MM.1S (cell line): ENCODE results near the gene PRKAG2.

ENCODE experiments used
- DNase-seq: peaks from one replicate; pipeline ENCODE4 v3.0.0-alpha.2; 2015
- H2AFZ ChIP-seq: fragments of 300-600 bp; sonication (generic); 2 replicates; pipeline ENCODE4 v1.6.0; 2016; ENCODE audit warnings: antibody characterized with exemption, low read length
- H3F3A ChIP-seq: fragments of 300-600 bp; sonication (generic); 2 replicates; pipeline ENCODE4 v1.6.1; 2016; ENCODE audit warnings: mild to moderate bottlenecking, antibody characterized with exemption, low read length, moderate library complexity, mixed read lengths; ENCODE audit not compliant: insufficient read depth
- H3K27ac ChIP-seq: fragments of 300-600 bp; sonication (generic); 2 replicates; pipeline ENCODE4 v1.5.1; 2016; ENCODE audit warnings: mild to moderate bottlenecking, low read length
- H3K27me3 ChIP-seq: fragments of 300-600 bp; sonication (generic); replicated peaks from 2 replicates; pipeline ENCODE4 v1.6.0; 2016; ENCODE audit warnings: low read length; ENCODE audit not compliant: insufficient read depth
- H3K36me3 ChIP-seq: fragments of 300-600 bp; sonication (generic); replicated peaks from 2 replicates; pipeline ENCODE4 v1.6.1; 2016; ENCODE audit warnings: mild to moderate bottlenecking, low read length, mixed read lengths; ENCODE audit not compliant: insufficient read depth
- H3K4me1 ChIP-seq: fragments of 300-600 bp; sonication (generic); 2 replicates; pipeline ENCODE4 v1.6.1; 2016; ENCODE audit warnings: low read length, mixed read lengths
- H3K4me2 ChIP-seq: fragments of 300-600 bp; sonication (generic); 2 replicates; pipeline ENCODE4 v1.6.0; 2016; ENCODE audit warnings: low read depth, low read length
- H3K4me3 ChIP-seq: fragments of 300-600 bp; sonication (generic); 2 replicates; pipeline ENCODE4 v1.5.1; 2016; ENCODE audit warnings: low read length, mixed read lengths
- H3K79me2 ChIP-seq: fragments of 300-600 bp; sonication (generic); 2 replicates; pipeline ENCODE4 v1.6.1; 2016; ENCODE audit warnings: mixed run types, low read length, mixed read lengths
- H3K9ac ChIP-seq: fragments of 300-600 bp; sonication (generic); 2 replicates; pipeline ENCODE4 v1.6.1; 2016; ENCODE audit warnings: low read length, mixed read lengths
- H3K9me2 ChIP-seq: fragments of 300-600 bp; sonication (generic); replicated peaks from 2 replicates; pipeline ENCODE4 v1.6.1; 2016; ENCODE audit warnings: mild to moderate bottlenecking, low read length, mixed read lengths; ENCODE audit not compliant: insufficient read depth
- H3K9me3 ChIP-seq: fragments of 300-600 bp; sonication (generic); replicated peaks from 2 replicates; pipeline ENCODE4 v1.6.1; 2016; ENCODE audit warnings: mild to moderate bottlenecking, low read length, mixed read lengths; ENCODE audit not compliant: insufficient read depth
- H4K20me1 ChIP-seq: fragments of 300-600 bp; sonication (generic); 2 replicates; pipeline ENCODE4 v1.6.1; 2016; ENCODE audit warnings: mild to moderate bottlenecking, low read length, moderate library complexity, mixed read lengths; ENCODE audit not compliant: insufficient read depth
- CTCF ChIP-seq: fragments of 300-600 bp; sonication (generic); IDR thresholded peaks from 2 replicates; pipeline ENCODE4 v1.5.1; 2016; ENCODE audit warnings: antibody characterized with exemption, low read length, mixed read lengths
- EZH2 ChIP-seq: fragments of 300-600 bp; sonication (generic); optimal IDR thresholded peaks from 2 replicates; pipeline ENCODE3; 2017; ENCODE audit warnings: low read depth, mild to moderate bottlenecking, antibody characterized with exemption, low read length, mixed read lengths
- EZH2phosphoT487 ChIP-seq: fragments of 300-600 bp; sonication (generic); IDR thresholded peaks from 2 replicates; pipeline ENCODE4 v1.6.1; 2018; ENCODE audit warnings: antibody characterized with exemption, low read length

The PRKAG2 gene

GRCh38 chr7:151850491-151851124, 26.3 kb downstream of the PRKAG2 start:
- Histone ChIP-seq H3K4me1 (peaks cover 3% of the 10 kb centered on the region; the same call in 1 of the 2 replicates), H3K36me3 (no peaks in the 10 kb centered on the region), H3K4me2 (peak overlapping the region; percentile 69; the same call in 1 of the 2 replicates), H3F3A (no peaks in the 10 kb centered on the region), H4K20me1 (no peaks in the 10 kb centered on the region), H2AFZ (0 out of 2 replicates have a peak overlapping the region, but pooled peaks have one; percentile 4), H3K79me2 (no peaks in the 10 kb centered on the region), H3K9ac (no peak overlapping the region), H3K4me3 (peak overlapping the region; percentile 47), H3K27ac (no peak overlapping the region), H3K9me2 (no peaks in the 10 kb centered on the region), H3K27me3 (peaks cover 18% of the 10 kb centered on the region), H3K9me3 (no peaks in the 10 kb centered on the region)
- DNase-seq = no peak
- TF ChIP-seq CTCF = no peak
- TF ChIP-seq EZH2 = no peak
- TF ChIP-seq EZH2phosphoT487 = no peak

GRCh38 chr7:151849879-151850260, 27.0 kb downstream of the PRKAG2 start:
- H4K20me1 ChIP-seq = no peaks in the 10 kb centered on the region
- H3K9me3 ChIP-seq = no peaks in the 10 kb centered on the region
- H2AFZ ChIP-seq = no peak overlapping the region
- H3K4me1 ChIP-seq = peaks cover 3% of the 10 kb centered on the region; the same call in 1 of the 2 replicates
- H3K4me2 ChIP-seq = no peak overlapping the region
- H3K36me3 ChIP-seq = no peaks in the 10 kb centered on the region
- no peak for TF ChIP-seq EZH2
- TF ChIP-seq CTCF = no peak
- TF ChIP-seq EZH2phosphoT487 = no peak
- H3K9ac ChIP-seq = no peak overlapping the region
- H3K27ac ChIP-seq = no peak overlapping the region
- H3K79me2 ChIP-seq = no peaks in the 10 kb centered on the region
- H3F3A ChIP-seq = no peaks in the 10 kb centered on the region
- H3K4me3 ChIP-seq = no peak overlapping the region
- peaks cover 26% of the 10 kb centered on the region for H3K27me3 ChIP-seq
- no peak for DNase-seq
- no peaks in the 10 kb centered on the region for H3K9me2 ChIP-seq

- H3K4me1 ChIP-seq = peaks cover 3% of the 10 kb centered on the region; the same call in 1 of the 2 replicates
- H3F3A ChIP-seq = no peaks in the 10 kb centered on the region
- H2AFZ ChIP-seq = no peak overlapping the region
- no peak overlapping the region for H3K4me2 ChIP-seq
- no peak overlapping the region for H3K4me3 ChIP-seq
- no peaks in the 10 kb centered on the region for H3K9me3 ChIP-seq
- no peaks in the 10 kb centered on the region for H3K79me2 ChIP-seq
- TF ChIP-seq CTCF = no peak
- TF ChIP-seq EZH2 = no peak
- TF ChIP-seq EZH2phosphoT487 = no peak
- H3K9me2 ChIP-seq = no peaks in the 10 kb centered on the region
- H3K27ac ChIP-seq = no peak overlapping the region
- no peaks in the 10 kb centered on the region for H4K20me1 ChIP-seq
- H3K36me3 ChIP-seq = no peaks in the 10 kb centered on the region
- no peak overlapping the region for H3K9ac ChIP-seq
- H3K27me3 ChIP-seq = peaks cover 28% of the 10 kb centered on the region
- no peak for DNase-seq
Measured at GRCh38 chr7:151849008-151849878, 27.7 kb downstream of the PRKAG2 start.
